Measurements from ENCODE around the gene ADRA2B. TPM values are rescaled to one million over a fixed set of nuclear protein-coding genes. Genes with fewer than 3 reads are reported as not detected.

The ADRA2B gene
- total RNA-seq, 1 experiment from 2014 or later, result 0.47 TPM

- ChIA-PET CTCF (no interaction called here), POLR2A (no interaction called here), RAD21 (ENCODE audit: low non-redundant PET in 1 of 2, low total read pairs in 2 of 2, uncharacterized antibody in 2 of 2, unreplicated experiment in 2 of 2) (interaction anchor here in 1 of 2 experiments (0.5 kb wide), 1 partner anchor 193 kb away, joined by 4 read pairs; no protein-coding TSS in a partner anchor)
- DNase-seq (ENCODE audit: low read depth, low spot score) (no peak), ATAC-seq (no peak)
- TF ChIP-seq SP1 (IDR thresholded peaks at IDR 0.05; ENCODE audit: low read depth) (no peak), CTCF (IDR thresholded peaks at IDR 0.05 in 2 of 3, conservative IDR thresholded peaks at IDR 0.05 in 1 of 3; ENCODE audit: borderline replicate concordance in 1 of 3, insufficient read depth in 1 of 3, low read depth in 2 of 3, low read length in 2 of 3) (no peak), POLR2A (IDR thresholded peaks at IDR 0.05; ENCODE audit: borderline replicate concordance, extremely low read depth, insufficient read depth, insufficient read length) (no peak), TCF7L2 (IDR thresholded peaks at IDR 0.05; ENCODE audit: borderline replicate concordance, extremely low read depth, insufficient read depth, insufficient read length) (no peak), EZH2 (IDR thresholded peaks at IDR 0.05) (no peak), EGR1 (IDR thresholded peaks at IDR 0.05; ENCODE audit: low read depth) (no peak), CEBPB (IDR thresholded peaks at IDR 0.05; ENCODE audit: low read depth) (no peak)
- Histone ChIP-seq H3K4me2 (ENCODE audit: low read length) (no peak overlapping the region), H3K9ac (ENCODE audit: low read length) (no peak overlapping the region), H3K36me3 (ENCODE audit: control insufficient read depth in 1 of 2, insufficient read depth in 2 of 2, low read length in 2 of 2) (no peaks in the 10 kb centered on the region), H3K4me1 (ENCODE audit: control insufficient read depth in 1 of 2, insufficient read depth in 2 of 2, low read length in 2 of 2) (no peaks in the 10 kb centered on the region), H3K27me3 (ENCODE audit: insufficient read depth, low read length) (no peaks in the 10 kb centered on the region), H3K9me2 (ENCODE audit: insufficient read depth) (no peaks in the 10 kb centered on the region), H3K4me3 (replicated peaks in 1 of 2; ENCODE audit: low read depth in 1 of 2, low read length in 2 of 2) (no peak overlapping the region), H3K27ac (ENCODE audit: low read depth, low read length) (no peak overlapping the region), H3K9me3 (ENCODE audit: control insufficient read depth in 1 of 2, insufficient read depth in 1 of 2, low read depth in 1 of 2, low read length in 2 of 2) (no peaks in the 10 kb centered on the region), H2AFZ (ENCODE audit: low read depth, low read length, poor library complexity, severe bottlenecking) (no peak overlapping the region), H4K20me1 (ENCODE audit: insufficient read depth) (no peaks in the 10 kb centered on the region), H3K79me2 (ENCODE audit: insufficient read depth, low read length) (no peaks in the 10 kb centered on the region)
- intact Hi-C loops (cut with micrococcal nuclease), result no loop called here
- BruUV-seq (replicated peaks), result no TSS peak
Measured at GRCh38 chr2:96074156-96074555, 42.2 kb downstream of the ADRA2B start.

- Histone ChIP-seq H4K20me1 (ENCODE audit: insufficient read depth) (no peaks in the 10 kb centered on the region), H3K4me2 (ENCODE audit: low read length) (no peak overlapping the region), H3K9me2 (ENCODE audit: insufficient read depth) (no peaks in the 10 kb centered on the region), H3K9me3 (ENCODE audit: control insufficient read depth in 1 of 2, insufficient read depth in 1 of 2, low read depth in 1 of 2, low read length in 2 of 2) (no peaks in the 10 kb centered on the region), H3K9ac (ENCODE audit: low read length) (no peak overlapping the region), H3K79me2 (ENCODE audit: insufficient read depth, low read length) (no peaks in the 10 kb centered on the region), H3K36me3 (ENCODE audit: control insufficient read depth in 1 of 2, insufficient read depth in 2 of 2, low read length in 2 of 2) (no peaks in the 10 kb centered on the region), H3K27ac (ENCODE audit: low read depth, low read length) (no peak overlapping the region), H2AFZ (ENCODE audit: low read depth, low read length, poor library complexity, severe bottlenecking) (no peak overlapping the region), H3K4me1 (ENCODE audit: control insufficient read depth in 1 of 2, insufficient read depth in 2 of 2, low read length in 2 of 2) (no peaks in the 10 kb centered on the region), H3K4me3 (replicated peaks in 1 of 2; ENCODE audit: low read depth in 1 of 2, low read length in 2 of 2) (no peak overlapping the region), H3K27me3 (ENCODE audit: insufficient read depth, low read length) (no peaks in the 10 kb centered on the region)
- no TSS peak for BruUV-seq (replicated peaks)
- CTCF ChIA-PET, result no interaction called here
- no peak for ATAC-seq
- no peak for DNase-seq (ENCODE audit: low read depth, low spot score)
- POLR2A ChIA-PET, result no interaction called here
- RAD21 ChIA-PET (ENCODE audit: low non-redundant PET in 1 of 2, low total read pairs in 2 of 2, uncharacterized antibody in 2 of 2, unreplicated experiment in 2 of 2), result no interaction called here
- intact Hi-C loops (cut with micrococcal nuclease), result no loop called here
- no peak for TF ChIP-seq CTCF (IDR thresholded peaks at IDR 0.05 in 2 of 3, conservative IDR thresholded peaks at IDR 0.05 in 1 of 3; ENCODE audit: borderline replicate concordance in 1 of 3, insufficient read depth in 1 of 3, low read depth in 2 of 3, low read length in 2 of 3)
- TF ChIP-seq CEBPB (IDR thresholded peaks at IDR 0.05; ENCODE audit: low read depth), result no peak
- no peak for TF ChIP-seq SIN3A (IDR thresholded peaks at IDR 0.05; ENCODE audit: low read depth)
- no peak for TF ChIP-seq EZH2 (IDR thresholded peaks at IDR 0.05)
- no peak for TF ChIP-seq CBX3 (IDR thresholded peaks at IDR 0.05; ENCODE audit: low read depth)
- TF ChIP-seq ZFX (IDR thresholded peaks at IDR 0.05), result no peak
- TF ChIP-seq ZNF274 (IDR thresholded peaks at IDR 0.05; ENCODE audit: low read depth, low read length), result no peak
- TF ChIP-seq EGR1 (IDR thresholded peaks at IDR 0.05; ENCODE audit: low read depth), result no peak
- TF ChIP-seq SP1 (IDR thresholded peaks at IDR 0.05; ENCODE audit: low read depth), result no peak
- no peak for TF ChIP-seq ZBTB33 (IDR thresholded peaks at IDR 0.05; ENCODE audit: extremely low read depth, insufficient replicate concordance, low read length)
- no peak for TF ChIP-seq ATF3 (IDR thresholded peaks at IDR 0.05)
Measured at GRCh38 chr2:96073170-96073775, 43.1 kb downstream of the ADRA2B start.

All from HCT116 (cell line).